ENCODE data around the gene FLYWCH1. TPM values are rescaled to one million over a fixed set of nuclear protein-coding genes. Genes with fewer than 3 reads are reported as not detected.

The FLYWCH1 gene
- total RNA-seq (33.2 and 58.7 TPM in 2 replicates), polyA plus RNA-seq (34.7 and 41.1 TPM in 2 replicates)

GRCh38 chr16:2911638-2912329 is at the start of gene FLYWCH1:
FLYWCH1 (plus strand) TSS chr16:2911931; CDS start chr16:2929686, 17,755 bp downstream.
- H3K4me1 ChIP-seq (ENCODE audit: low read depth) = peaks cover 11% of the 10 kb centered on the region
- TF ChIP-seq, protein P1, sequence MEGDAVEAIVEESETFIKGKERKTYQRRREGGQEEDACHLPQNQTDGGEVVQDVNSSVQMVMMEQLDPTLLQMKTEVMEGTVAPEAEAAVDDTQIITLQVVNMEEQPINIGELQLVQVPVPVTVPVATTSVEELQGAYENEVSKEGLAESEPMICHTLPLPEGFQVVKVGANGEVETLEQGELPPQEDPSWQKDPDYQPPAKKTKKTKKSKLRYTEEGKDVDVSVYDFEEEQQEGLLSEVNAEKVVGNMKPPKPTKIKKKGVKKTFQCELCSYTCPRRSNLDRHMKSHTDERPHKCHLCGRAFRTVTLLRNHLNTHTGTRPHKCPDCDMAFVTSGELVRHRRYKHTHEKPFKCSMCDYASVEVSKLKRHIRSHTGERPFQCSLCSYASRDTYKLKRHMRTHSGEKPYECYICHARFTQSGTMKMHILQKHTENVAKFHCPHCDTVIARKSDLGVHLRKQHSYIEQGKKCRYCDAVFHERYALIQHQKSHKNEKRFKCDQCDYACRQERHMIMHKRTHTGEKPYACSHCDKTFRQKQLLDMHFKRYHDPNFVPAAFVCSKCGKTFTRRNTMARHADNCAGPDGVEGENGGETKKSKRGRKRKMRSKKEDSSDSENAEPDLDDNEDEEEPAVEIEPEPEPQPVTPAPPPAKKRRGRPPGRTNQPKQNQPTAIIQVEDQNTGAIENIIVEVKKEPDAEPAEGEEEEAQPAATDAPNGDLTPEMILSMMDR (IDR thresholded peaks at IDR 0.05; ENCODE audit: low read depth, low read length) = no peak
- H3K9me3 ChIP-seq (ENCODE audit: low read depth) = no peaks in the 10 kb centered on the region
- peaks cover 6% of the 10 kb centered on the region for H3K36me3 ChIP-seq
- peak; percentile 99 to 100 for DNase-seq (ENCODE audit: low read depth in 1 of 2, low spot score in 1 of 2)
- H3K4me3 ChIP-seq = peak within 1 kb of the TSS; percentile 94
- no peaks in the 10 kb centered on the region for H3K27me3 ChIP-seq
- H3K27ac ChIP-seq = no peak within 1 kb of the TSS

DNA sequence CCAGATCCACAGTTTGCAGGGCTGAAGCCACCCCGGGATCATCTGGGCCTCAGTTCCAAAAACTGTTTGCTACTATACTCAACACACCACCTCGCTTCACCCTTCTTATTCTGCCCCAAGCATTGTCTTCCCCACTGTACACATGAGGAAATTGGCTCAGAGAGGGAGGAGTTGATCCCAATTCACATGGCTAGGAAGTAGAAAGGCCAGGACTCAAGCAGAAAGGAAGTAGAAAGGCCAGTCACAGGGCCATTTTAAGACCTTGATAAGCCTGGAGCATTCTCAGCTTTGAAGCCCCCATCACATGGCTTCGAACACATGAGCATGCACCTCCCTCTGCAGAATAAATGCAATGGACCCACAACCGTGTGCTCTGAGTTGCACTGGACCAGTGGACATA is 46.1 kb upstream of the FLYWCH1 start:
- DNase-seq (ENCODE audit: low read depth in 1 of 2, low spot score in 1 of 2) = no peak
- no peaks in the 10 kb centered on the region for H3K36me3 ChIP-seq
- H3K9me3 ChIP-seq (ENCODE audit: low read depth) = no peaks in the 10 kb centered on the region
- TF ChIP-seq, protein P1 (IDR thresholded peaks at IDR 0.05; ENCODE audit: low read depth, low read length) = no peak
- peaks cover 48% of the 10 kb centered on the region for H3K27me3 ChIP-seq
- H3K27ac ChIP-seq = no peak overlapping the region
- no peaks in the 10 kb centered on the region for H3K4me1 ChIP-seq (ENCODE audit: low read depth)
- no peak overlapping the region for H3K4me3 ChIP-seq

- H3K9me3 ChIP-seq (ENCODE audit: low read depth) = no peaks in the 10 kb centered on the region
- H3K4me3 ChIP-seq = no peak overlapping the region
- no peak for DNase-seq (ENCODE audit: low read depth in 1 of 2, low spot score in 1 of 2)
- no peaks in the 10 kb centered on the region for H3K4me1 ChIP-seq (ENCODE audit: low read depth)
- H3K27ac ChIP-seq = no peak overlapping the region
- no peaks in the 10 kb centered on the region for H3K36me3 ChIP-seq
- H3K27me3 ChIP-seq = peaks cover 55% of the 10 kb centered on the region
- TF ChIP-seq, protein P1 (IDR thresholded peaks at IDR 0.05; ENCODE audit: low read depth, low read length) = no peak
Observed at GRCh38 chr16:2866431-2866830, 45.3 kb upstream of the FLYWCH1 start.

DNA sequence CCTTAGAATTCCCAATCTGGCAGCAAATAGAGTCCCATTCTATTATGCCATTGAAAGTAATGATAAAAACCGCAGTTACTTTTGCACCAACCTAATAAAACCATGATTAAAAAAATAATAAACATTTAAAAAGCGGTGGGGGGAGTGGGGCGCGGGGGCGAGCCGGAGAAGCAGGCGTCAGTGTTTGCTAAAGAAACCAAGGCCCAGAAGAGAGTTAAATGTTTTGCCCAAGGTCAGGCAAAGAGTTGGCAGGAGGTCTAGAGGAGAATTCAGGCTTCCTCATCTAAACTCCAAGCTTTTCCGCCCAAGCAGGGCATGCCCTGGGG is 44.1 kb upstream of the FLYWCH1 start:
- Histone ChIP-seq H3K9me3 (ENCODE audit: low read depth) (no peaks in the 10 kb centered on the region), H3K27ac (no peak overlapping the region), H3K27me3 (peaks cover 58% of the 10 kb centered on the region), H3K36me3 (no peaks in the 10 kb centered on the region), H3K4me3 (peak overlapping the region; percentile 43), H3K4me1 (ENCODE audit: low read depth) (no peaks in the 10 kb centered on the region)
- TF ChIP-seq, protein P1 (IDR thresholded peaks at IDR 0.05; ENCODE audit: low read depth, low read length) = no peak
- no peak for DNase-seq (ENCODE audit: low read depth in 1 of 2, low spot score in 1 of 2)

DNA sequence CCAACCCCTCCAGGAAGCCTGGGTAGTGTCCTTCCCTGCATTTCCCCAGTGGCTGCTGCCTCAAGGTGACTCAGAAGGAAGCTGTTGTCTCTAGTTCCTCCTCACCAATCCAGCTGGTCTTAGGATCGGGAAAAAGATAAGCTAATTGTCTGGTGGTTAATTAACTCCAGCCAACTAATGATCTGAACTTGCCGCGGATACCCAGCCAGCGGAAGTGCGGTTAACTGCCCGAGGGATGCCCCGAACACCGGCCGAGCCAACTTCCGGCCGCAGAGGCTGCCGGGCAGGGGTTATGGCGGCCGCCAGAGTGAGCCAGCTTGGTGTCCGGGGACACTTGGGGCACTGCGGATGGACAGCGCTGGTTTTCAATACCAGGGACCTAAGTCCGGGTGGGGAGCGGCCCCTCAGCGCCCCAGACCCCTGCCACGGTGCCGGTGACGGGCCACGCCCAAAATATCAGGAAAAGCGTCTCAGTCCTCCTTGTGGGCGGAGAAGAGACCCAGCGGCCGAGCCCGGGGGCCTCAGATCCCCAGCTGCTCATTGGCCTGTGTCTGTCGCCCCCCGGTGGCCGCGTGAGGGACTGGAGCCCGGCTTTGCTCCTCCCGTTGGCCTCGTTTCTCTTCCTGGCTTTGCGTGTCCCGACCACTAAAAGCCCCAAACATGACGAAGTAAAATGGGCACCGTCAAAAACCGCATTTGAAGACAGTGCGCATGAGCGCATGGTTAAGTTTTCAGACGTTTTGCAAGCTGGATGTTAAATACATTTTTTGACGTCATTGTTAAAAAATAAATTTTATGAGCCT is 43.5 kb upstream of the FLYWCH1 start:
- TF ChIP-seq, protein P1 (IDR thresholded peaks at IDR 0.05; ENCODE audit: low read depth, low read length) = peak; percentile 97
- H3K36me3 ChIP-seq = no peaks in the 10 kb centered on the region
- H3K27ac ChIP-seq = peak overlapping the region; percentile 82
- no peaks in the 10 kb centered on the region for H3K9me3 ChIP-seq (ENCODE audit: low read depth)
- DNase-seq (ENCODE audit: low read depth in 1 of 2, low spot score in 1 of 2) = peak; percentile 94 to 95
- no peaks in the 10 kb centered on the region for H3K4me1 ChIP-seq (ENCODE audit: low read depth)
- peaks cover 58% of the 10 kb centered on the region for H3K27me3 ChIP-seq
- peak overlapping the region; percentile 43 for H3K4me3 ChIP-seq

Measured in cardiac muscle cell (in vitro differentiated cells and primary cell).